ENCODE results near the gene MAML3. TPM values are rescaled to one million over a fixed set of nuclear protein-coding genes. Genes with fewer than 3 reads are reported as not detected.

The MAML3 gene
- total RNA-seq, 1 experiment from 2014 or later = 0.89 TPM

DNA sequence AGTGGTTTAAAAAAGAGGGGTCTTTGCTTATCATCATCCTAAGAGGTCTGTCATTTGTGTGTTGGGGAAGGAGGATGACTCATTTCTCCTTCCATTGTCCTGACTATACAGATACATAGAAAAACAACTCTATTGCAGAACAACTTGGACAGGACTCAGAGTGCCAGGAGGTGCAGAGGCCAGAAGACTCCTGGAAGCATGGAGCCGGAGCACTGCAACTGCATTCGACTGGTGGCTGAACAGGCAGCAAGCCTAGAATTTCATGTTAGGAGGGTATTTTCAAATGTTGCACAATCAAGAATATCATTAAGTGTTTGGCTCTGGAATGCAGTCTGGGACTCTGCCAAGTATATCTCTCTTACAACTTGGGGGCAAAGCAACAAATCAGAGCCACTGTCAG, 35.0 kb upstream of the MAML3 start:
- TF ChIP-seq CTCF (IDR thresholded peaks at IDR 0.05; ENCODE audit: unreplicated experiment) = no peak
- Mint-ChIP-seq H3K4me3 (ENCODE audit: unreplicated experiment) (no peak overlapping the region), H3K4me1 (ENCODE audit: insufficient read depth, unreplicated experiment) (peaks cover 17% of the 10 kb centered on the region), H3K27ac (ENCODE audit: low read depth, unreplicated experiment) (peak overlapping the region; percentile 55), H3K36me3 (ENCODE audit: insufficient read depth, unreplicated experiment) (no peaks in the 10 kb centered on the region), H3K9me3 (ENCODE audit: unreplicated experiment) (no peaks in the 10 kb centered on the region), H3K27me3 (ENCODE audit: insufficient read depth, unreplicated experiment) (no peaks in the 10 kb centered on the region)
- ChIA-PET CTCF (interaction anchor here (0.6 kb wide), 1 partner anchor 71 kb away, joined by 6 read pairs; no protein-coding TSS in a partner anchor), POLR2A (interaction anchor here (1.0 kb wide), 1 partner anchor 38 kb away, joined by 3 read pairs; no protein-coding TSS in a partner anchor)
- intact Hi-C loops (cut with micrococcal nuclease) = no loop called here
- BruUV-seq (replicated peaks) = no TSS peak
- DNase-seq (ENCODE audit: unreplicated experiment) = peak; percentile 92

- no peaks in the 10 kb centered on the region for H3K27me3 Mint-ChIP-seq (ENCODE audit: insufficient read depth, unreplicated experiment)
- intact Hi-C loops (cut with micrococcal nuclease) = no loop called here
- CTCF ChIA-PET = interaction anchor here (0.5 to 1.0 kb wide), 5 partner anchors 11 to 371 kb away, joined by 3 to 5 read pairs (median 3); no protein-coding TSS in a partner anchor
Measured at GRCh38 chr4:140187316-140187695, 33.3 kb upstream of the MAML3 start.

GRCh38 chr4:140186651-140187315, 32.8 kb upstream of the MAML3 start:
- intact Hi-C loops (cut with micrococcal nuclease) = loop anchor here (1.0 kb wide), 1 partner anchor 32 kb away; the partner anchor contains the start of gene MAML3
- ChIA-PET CTCF (interaction anchor here (0.5 to 1.3 kb wide), 7 partner anchors 11 to 193 kb away, joined by 3 to 5 read pairs (median 3); no protein-coding TSS in a partner anchor), POLR2A (interaction anchor here (1.1 to 3.5 kb wide), 7 partner anchors 16 to 298 kb away, joined by 3 to 25 read pairs (median 5); partner anchors contain the start of gene MAML3)

More at GRCh38 chr4:140187316-140187695, 33.3 kb upstream of the MAML3 start:
- Mint-ChIP-seq H3K4me3 (ENCODE audit: unreplicated experiment) (no peak overlapping the region), H3K36me3 (ENCODE audit: insufficient read depth, unreplicated experiment) (no peaks in the 10 kb centered on the region), H3K4me1 (ENCODE audit: insufficient read depth, unreplicated experiment) (peaks cover 17% of the 10 kb centered on the region), H3K9me3 (ENCODE audit: unreplicated experiment) (no peaks in the 10 kb centered on the region), H3K27ac (ENCODE audit: low read depth, unreplicated experiment) (peak overlapping the region; percentile 87)
- peak; percentile 36 for DNase-seq (ENCODE audit: unreplicated experiment)
- BruUV-seq (replicated peaks) = no TSS peak
- TF ChIP-seq CTCF (IDR thresholded peaks at IDR 0.05; ENCODE audit: unreplicated experiment) = no peak
- POLR2A ChIA-PET = interaction anchor here (1.1 to 3.5 kb wide), 5 partner anchors 34 to 299 kb away, joined by 3 to 25 read pairs (median 5); partner anchors contain the start of gene MAML3

More at GRCh38 chr4:140186651-140187315, 32.8 kb upstream of the MAML3 start:
- Mint-ChIP-seq H3K9me3 (ENCODE audit: unreplicated experiment) (no peaks in the 10 kb centered on the region), H3K4me3 (ENCODE audit: unreplicated experiment) (no peak overlapping the region), H3K4me1 (ENCODE audit: insufficient read depth, unreplicated experiment) (peaks cover 17% of the 10 kb centered on the region), H3K36me3 (ENCODE audit: insufficient read depth, unreplicated experiment) (no peaks in the 10 kb centered on the region), H3K27ac (ENCODE audit: low read depth, unreplicated experiment) (peak overlapping the region; percentile 87), H3K27me3 (ENCODE audit: insufficient read depth, unreplicated experiment) (no peaks in the 10 kb centered on the region)
- TF ChIP-seq CTCF (IDR thresholded peaks at IDR 0.05; ENCODE audit: unreplicated experiment) = no peak
- peak; percentile 89 for DNase-seq (ENCODE audit: unreplicated experiment)
- BruUV-seq (replicated peaks) = no TSS peak
